NB4 (cell line): Measurements from ENCODE around the gene PRG3.

Source experiments
- DNase-seq: peaks from one replicate; pipeline ENCODE4 v3.0.0; 2010; ENCODE audit warnings: low read depth
- H3K4me3 ChIP-seq: one replicate; pipeline ENCODE4 v1.5.1; 2011; ENCODE audit warnings: mild to moderate bottlenecking, low read depth, low read length, moderate library complexity
- CTCF ChIP-seq: IDR thresholded peaks from one replicate; pipeline ENCODE4 v1.5.1; 2012; ENCODE audit warnings: low read depth, low read length
- MAX ChIP-seq: IDR thresholded peaks from 2 replicates; pipeline ENCODE4 v1.6.1; 2011; ENCODE audit warnings: low read depth, low read length
- MYC ChIP-seq: IDR thresholded peaks from 2 replicates; pipeline ENCODE4 v1.6.1; 2011; ENCODE audit warnings: low read depth, low read length
- POLR2A ChIP-seq: IDR thresholded peaks from 2 replicates; pipeline ENCODE4 v1.6.1; 2011; ENCODE audit warnings: mild to moderate bottlenecking; ENCODE audit not compliant: insufficient read length; ENCODE audit errors: extremely low read depth

PRG3 gene

GRCh38 chr11:57410287-57410686 is 29.3 kb upstream of the PRG3 start:
- DNase-seq: no peak
- TF ChIP-seq CTCF: no peak
- TF ChIP-seq MAX: no peak
- no peak for TF ChIP-seq POLR2A
- no peak for TF ChIP-seq MYC
- no peak overlapping the region for H3K4me3 ChIP-seq

- DNase-seq: no peak
- H3K4me3 ChIP-seq: no peak overlapping the region
- no peak for TF ChIP-seq CTCF
Observed at GRCh38 chr11:57409321-57410100, 28.6 kb upstream of the PRG3 start.

- TF ChIP-seq MAX: no peak
- no peak for TF ChIP-seq POLR2A
- TF ChIP-seq CTCF: no peak
- TF ChIP-seq MYC: no peak
- DNase-seq: no peak
- no peak overlapping the region for H3K4me3 ChIP-seq
Observed at GRCh38 chr11:57408771-57409170, 27.8 kb upstream of the PRG3 start.

GRCh38 chr11:57407941-57408475 is 27.1 kb upstream of the PRG3 start:
- TF ChIP-seq MAX (no peak), POLR2A (no peak), CTCF (no peak), MYC (no peak)
- no peak for DNase-seq

GRCh38 chr11:57407010-57407920 is 26.3 kb upstream of the PRG3 start:
- DNase-seq: no peak
- H3K4me3 ChIP-seq: no peak overlapping the region
- TF ChIP-seq MAX (no peak), CTCF (no peak), MYC (no peak), POLR2A (no peak)

More at GRCh38 chr11:57407941-57408475, 27.1 kb upstream of the PRG3 start:
- no peak overlapping the region for H3K4me3 ChIP-seq
